HT-29 (cell line): ENCODE measurements around the gene ADPRHL1. TPM values are rescaled to one million over a fixed set of nuclear protein-coding genes. Genes with fewer than 3 reads are reported as not detected.

Experiments used
- DNase-seq: peaks from one replicate; pipeline ENCODE4 v3.0.0-alpha.2; 2015; ENCODE audit warnings: low spot score
- small RNA-seq: library from RNA; depleted of rRNA; stranded (forward); fragments of <200 nt; gene quantifications from one replicate; pipeline ENCODE3, GENCODE V24; 2014
- total RNA-seq: library from RNA; depleted of rRNA; stranded (reverse); fragments of >200 nt; shearing (Covaris generic); gene quantifications from 2 replicates; pipeline ENCODE4 v1.2.3, GENCODE V29; 2014; rRNA removed

The ADPRHL1 gene
- total RNA-seq, 1 experiment from 2014 or later = 3.3 TPM

- no peak for DNase-seq
Observed at GRCh38 chr13:113350065-113350937, 103.0 kb downstream of the ADPRHL1 start.

Small RNA genes within 50 kb of the gene (small RNA-seq; reads per million reads assigned to genes)
- 0.36 reads per million for gene RNU1-16P

Other genes starting within 250 kb of the ADPRHL1 start
- 62.4 and 69.0 TPM in 2 replicates for gene PCID2, start 244.8 kb downstream of the ADPRHL1 start, total RNA-seq
- 184 and 200 TPM in 2 replicates for gene CUL4A, start 243.9 kb downstream of the ADPRHL1 start, total RNA-seq
- 235 and 257 TPM in 2 replicates for gene LAMP1, start 156.2 kb downstream of the ADPRHL1 start, total RNA-seq
- 55.9 and 66.4 TPM in 2 replicates for gene GRTP1, start 89.4 kb downstream of the ADPRHL1 start, total RNA-seq
- 17.1 and 22.0 TPM in 2 replicates for gene DCUN1D2, start 37.2 kb upstream of the ADPRHL1 start, total RNA-seq
- 164 and 177 TPM in 2 replicates for gene TFDP1, start 131.3 kb upstream of the ADPRHL1 start, total RNA-seq
- not detected in 2 replicates for gene ATP4B, start 204.7 kb upstream of the ADPRHL1 start, total RNA-seq
- 0.13 TPM in 1 of 2 replicates, not detected in the other for gene GRK1, start 213.7 kb upstream of the ADPRHL1 start, total RNA-seq